ENCODE results near the gene CCL14. TPM values are rescaled to one million over a fixed set of nuclear protein-coding genes. Genes with fewer than 3 reads are reported as not detected.

Gene CCL14
- total and polyA plus RNA-seq, 2 of the 13 experiments (the other 11 are each of a cell fraction or from before 2014, with no cell fraction given): 1.1 to 1.7 TPM

GRCh38 chr17:35968520-35969054 lies 17.9 kb downstream of the CCL14 start:
- no TSS peak for BruUV-seq (replicated peaks)
- Histone ChIP-seq H3K36me3 (replicated peaks in 1 of 2; ENCODE audit: control insufficient read depth in 1 of 2, insufficient read depth in 2 of 2, low read length in 2 of 2) (no peaks in the 10 kb centered on the region), H3K4me2 (ENCODE audit: low read depth, low read length) (no peak overlapping the region; the same call in 1 of the 2 replicates), H4K20me1 (ENCODE audit: insufficient read depth, low read length) (no peaks in the 10 kb centered on the region), H3K9ac (ENCODE audit: insufficient read depth, low read depth, low read length) (no peak overlapping the region), H3K9me3 (ENCODE audit: low read length) (no peaks in the 10 kb centered on the region), H3K4me3 (replicated peaks in 1 of 3; ENCODE audit: insufficient read depth in 1 of 3, low read depth in 2 of 3, low read length in 3 of 3) (no peak overlapping the region), H3K79me2 (ENCODE audit: insufficient read depth, low read length) (no peaks in the 10 kb centered on the region), H3K27ac (ENCODE audit: extremely low read length, insufficient read depth, low read length) (no peak overlapping the region), H2AFZ (ENCODE audit: low read length) (no peak overlapping the region), H3K4me1 (ENCODE audit: insufficient read depth, low read length) (peaks cover 57% of the 10 kb centered on the region), H3K27me3 (ENCODE audit: control insufficient read depth in 1 of 2, insufficient read depth in 2 of 2, low read length in 2 of 2) (no peaks in the 10 kb centered on the region)
- POLR2A ChIA-PET: interaction anchor here (0.7 to 5.9 kb wide), 3 partner anchors 13 to 178 kb away, joined by 3 to 197 read pairs (median 3); partner anchors contain the start of genes CCL16 and TAF15
- CTCF ChIA-PET (ENCODE audit: low intra/inter-chr PET ratio, low total read pairs): interaction anchor here (2.4 to 3.6 kb wide), 3 partner anchors 40 to 180 kb away, joined by 28 to 38 read pairs (median 34); no protein-coding TSS in a partner anchor
- in situ Hi-C loops (cut with HindIII; ENCODE audit: extremely low pct_ligation_motif_present, low pct_unique_long_range_greater_than_20kb): loop anchor here (25.0 kb wide), 1 partner anchor 519 kb away; the partner anchor contains the start of gene ZNHIT3
- WGBS (ENCODE audit: low lambda C conversion rate): 12% methylated on average over 10 of the region's 10 CpGs
- ATAC-seq (no peak), DNase-seq (ENCODE audit: low spot score) (no peak), FAIRE-seq (no peak)
- intact Hi-C loops (cut with micrococcal nuclease; ENCODE audit: unreplicated experiment): loop anchor here (1.0 kb wide), 3 partner anchors 41 to 181 kb away; no protein-coding TSS in a partner anchor
- TF ChIP-seq MBD4 (IDR thresholded peaks at IDR 0.05; ENCODE audit: borderline replicate concordance, low read length): no peak
- TF ChIP-seq DMAP1 (CRISPR knock-in tag; IDR thresholded peaks at IDR 0.05): no peak
- TF ChIP-seq POGK (CRISPR knock-in tag; conservative IDR thresholded peaks at IDR 0.05): no peak
- TF ChIP-seq TAF1 (CRISPR knock-in tag; IDR thresholded peaks at IDR 0.05): no peak
- no peak for TF ChIP-seq TEF (CRISPR knock-in tag; IDR thresholded peaks at IDR 0.05)
- TF ChIP-seq MIER2 (CRISPR knock-in tag; IDR thresholded peaks at IDR 0.05): no peak
- no peak for TF ChIP-seq SAFB2 (CRISPR knock-in tag; IDR thresholded peaks at IDR 0.05; ENCODE audit: borderline replicate concordance, low read depth)
- no peak for TF ChIP-seq ZNF510 (CRISPR knock-in tag; IDR thresholded peaks at IDR 0.05; ENCODE audit: low read depth)
- TF ChIP-seq ZSCAN5A (CRISPR knock-in tag; IDR thresholded peaks at IDR 0.05; ENCODE audit: borderline replicate concordance): no peak
- no peak for TF ChIP-seq ZNF431 (CRISPR knock-in tag; IDR thresholded peaks at IDR 0.05; ENCODE audit: borderline replicate concordance, low read depth)
- no peak for TF ChIP-seq ZSCAN9 (CRISPR knock-in tag; IDR thresholded peaks at IDR 0.05; ENCODE audit: borderline replicate concordance)
- no peak for TF ChIP-seq ZBTB10 (CRISPR knock-in tag; IDR thresholded peaks at IDR 0.05; ENCODE audit: borderline replicate concordance)
- no peak for TF ChIP-seq E2F5 (CRISPR knock-in tag; conservative IDR thresholded peaks at IDR 0.05)
- no peak for TF ChIP-seq ZZZ3 (CRISPR knock-in tag; IDR thresholded peaks at IDR 0.05; ENCODE audit: borderline replicate concordance)
